G401.6 (cell line): ENCODE results near the gene SBF1.
"Not testable (repeated sequence)": the region's sequence is repeated elsewhere in the genome, so short reads cannot be mapped to it uniquely, and the experiment has no call there.

Experiments
- FAIRE-seq: peaks from 2 replicates; lab custom pipeline; 2012; peaks lifted over from hg19 to GRCh38; lab: Jason Lieb, UNC

Gene SBF1

GRCh38 chr22:50398831-50399648 lies 75.8 kb downstream of the SBF1 start:
- FAIRE-seq, result no peak

GRCh38 chr22:50397371-50398060 lies 77.3 kb downstream of the SBF1 start:
- FAIRE-seq, result not testable (repeated sequence)

GRCh38 chr22:50396751-50397370 lies 78.0 kb downstream of the SBF1 start:
- no peak for FAIRE-seq
